NCI-H82 (cell line): ENCODE measurements around the gene ZFYVE21.

Experiments
- DNase-seq: peaks from one replicate; lab custom pipeline; 2025; lab: John Stamatoyannopoulos, UW

ZFYVE21 gene

DNA sequence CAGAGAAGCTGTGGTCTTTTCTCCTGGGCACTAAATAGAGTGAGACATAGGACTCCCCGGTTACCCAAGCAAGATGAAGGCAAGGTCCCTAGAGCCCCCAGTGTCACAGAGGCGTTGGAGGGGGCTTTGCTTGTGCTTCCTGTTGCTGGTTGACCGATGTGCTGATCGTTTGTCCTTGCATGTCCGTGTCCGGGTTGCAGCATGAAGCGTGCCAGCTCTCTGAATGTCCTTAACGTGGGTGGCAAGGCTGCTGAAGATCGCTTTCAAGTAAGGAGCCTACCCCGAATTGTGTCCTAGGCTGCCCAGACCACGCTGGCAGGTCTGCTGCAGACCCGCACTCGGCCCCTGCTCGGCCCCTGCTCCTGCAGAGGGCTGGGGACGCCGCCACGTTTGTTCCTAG lies 23.5 kb upstream of the ZFYVE21 start:
- no peak for DNase-seq

- DNase-seq = no peak
Observed at GRCh38 chr14:103692871-103693270, 22.7 kb upstream of the ZFYVE21 start.

DNA sequence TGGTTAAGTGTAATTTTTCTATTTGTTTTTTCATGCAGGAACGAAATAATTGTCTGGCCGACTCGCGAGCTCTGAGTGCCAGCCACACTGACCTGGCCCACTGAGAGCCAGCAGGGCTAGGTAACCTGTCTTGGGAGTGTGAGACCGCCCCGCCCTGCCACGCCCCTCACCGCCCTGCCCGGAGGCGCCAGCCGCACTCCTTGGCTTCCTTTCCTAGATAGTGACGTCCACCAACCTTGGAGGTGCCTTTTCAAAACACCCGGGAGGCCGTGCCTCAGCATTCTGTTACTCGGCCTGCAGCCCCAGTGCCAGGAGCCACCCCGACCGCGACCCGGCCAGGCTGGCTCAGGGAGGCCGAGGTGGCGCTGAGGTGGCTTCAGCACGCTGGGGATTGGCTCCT lies 22.1 kb upstream of the ZFYVE21 start:
- no peak for DNase-seq

GRCh38 chr14:103694572-103695026 lies 21.0 kb upstream of the ZFYVE21 start:
- DNase-seq = no peak

DNA sequence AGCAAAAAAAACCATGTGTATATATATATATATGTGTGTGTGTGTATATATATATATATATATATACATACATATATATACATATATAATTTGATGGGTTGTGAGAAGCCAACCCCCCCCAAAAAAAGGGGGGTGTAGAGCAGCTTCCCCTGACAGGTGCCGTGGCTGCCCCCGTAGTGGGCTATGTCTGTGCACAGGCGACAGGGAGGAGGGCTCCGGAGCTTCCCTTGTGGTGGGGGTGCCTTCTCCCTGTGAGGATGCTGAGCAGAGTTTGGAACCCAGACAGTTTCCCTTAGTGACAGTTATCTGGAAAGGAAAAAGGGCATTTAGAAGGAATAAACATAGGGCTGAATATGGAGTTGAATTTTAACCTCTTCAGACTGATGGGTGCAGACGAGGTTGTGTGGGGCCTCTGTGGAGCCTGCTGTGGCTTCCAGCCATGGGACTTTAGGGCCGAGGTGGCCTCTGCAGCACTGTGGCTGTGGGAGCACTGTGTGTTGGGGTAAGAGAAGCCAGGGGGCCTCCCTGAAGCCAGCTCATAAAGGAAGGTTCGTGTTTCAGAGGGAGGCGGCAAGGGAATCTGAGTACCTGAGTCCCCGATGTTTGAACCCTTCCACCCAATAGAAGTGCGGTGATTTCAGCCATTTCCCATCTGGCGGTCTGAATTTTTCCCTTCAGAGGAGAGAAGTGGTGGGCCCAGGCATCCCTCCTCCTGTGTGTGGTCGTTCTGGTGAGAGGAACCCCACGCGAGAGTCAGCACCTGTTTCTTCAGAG lies 20.1 kb upstream of the ZFYVE21 start:
- DNase-seq = no peak

DNA sequence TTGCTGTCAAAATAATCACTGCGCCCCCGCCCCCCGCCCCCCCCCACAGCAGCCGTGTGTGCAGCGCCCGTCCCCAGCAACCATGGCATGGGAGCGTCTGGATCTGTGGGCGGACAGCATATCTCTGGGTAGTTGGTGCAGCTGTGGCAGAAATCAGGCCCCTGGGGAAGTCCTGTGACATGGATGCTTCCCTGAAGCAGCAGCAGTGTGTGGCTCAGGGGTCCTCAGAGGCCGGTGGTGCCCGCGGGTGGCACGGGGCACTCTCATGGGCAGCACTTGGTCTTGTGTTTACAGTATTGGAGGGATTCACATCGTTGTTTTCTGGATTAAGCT lies 19.6 kb upstream of the ZFYVE21 start:
- no peak for DNase-seq

DNA sequence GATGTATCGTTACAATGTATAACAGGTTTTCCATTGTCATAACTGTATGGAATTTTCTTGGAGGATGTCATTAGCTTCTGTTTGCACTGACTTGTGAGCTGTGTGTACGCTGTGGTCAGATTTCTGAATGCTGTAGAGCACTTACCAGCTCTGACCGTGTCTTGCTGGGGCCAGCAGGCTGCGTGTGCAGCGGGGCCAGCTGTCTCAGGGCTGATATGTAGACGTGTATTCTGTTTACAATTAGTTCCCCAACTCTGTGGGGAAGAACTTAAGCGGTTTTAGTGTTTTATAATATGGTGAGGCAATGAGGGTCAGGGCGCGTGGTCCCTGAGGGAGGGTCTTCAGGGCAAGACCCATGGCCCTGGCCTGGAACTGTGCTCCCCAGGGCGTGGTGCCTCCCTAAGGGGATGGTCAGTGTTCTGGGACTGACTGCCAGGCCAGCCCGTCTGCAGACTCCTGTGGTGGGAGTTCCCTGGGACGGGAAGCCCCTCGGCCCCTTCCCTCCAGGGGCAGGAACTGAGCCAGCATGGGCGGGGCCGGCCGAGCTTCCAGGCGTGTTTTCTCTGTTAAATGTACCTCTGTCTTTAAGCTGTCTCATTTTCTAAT lies 19.0 kb upstream of the ZFYVE21 start:
- no peak for DNase-seq

DNA sequence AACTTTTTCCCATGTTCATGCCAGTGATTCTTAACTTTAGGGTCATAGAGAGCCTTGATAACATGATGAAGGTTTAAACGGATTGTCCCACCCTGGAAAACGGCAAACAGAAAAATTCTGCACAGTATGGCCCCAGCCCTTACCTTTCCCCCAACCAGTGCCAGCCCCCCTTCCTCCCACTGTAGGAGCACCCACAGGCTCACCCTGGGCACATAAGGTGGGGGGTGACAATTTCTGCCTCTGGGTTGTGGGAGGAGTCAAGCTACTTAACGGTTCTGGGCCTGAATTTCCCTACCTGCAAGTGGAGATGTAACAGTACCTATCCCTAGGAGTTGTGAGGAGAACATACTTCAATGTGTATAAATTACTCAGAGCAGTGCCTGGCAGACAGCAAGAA lies 18.4 kb upstream of the ZFYVE21 start:
- DNase-seq = no peak

DNA sequence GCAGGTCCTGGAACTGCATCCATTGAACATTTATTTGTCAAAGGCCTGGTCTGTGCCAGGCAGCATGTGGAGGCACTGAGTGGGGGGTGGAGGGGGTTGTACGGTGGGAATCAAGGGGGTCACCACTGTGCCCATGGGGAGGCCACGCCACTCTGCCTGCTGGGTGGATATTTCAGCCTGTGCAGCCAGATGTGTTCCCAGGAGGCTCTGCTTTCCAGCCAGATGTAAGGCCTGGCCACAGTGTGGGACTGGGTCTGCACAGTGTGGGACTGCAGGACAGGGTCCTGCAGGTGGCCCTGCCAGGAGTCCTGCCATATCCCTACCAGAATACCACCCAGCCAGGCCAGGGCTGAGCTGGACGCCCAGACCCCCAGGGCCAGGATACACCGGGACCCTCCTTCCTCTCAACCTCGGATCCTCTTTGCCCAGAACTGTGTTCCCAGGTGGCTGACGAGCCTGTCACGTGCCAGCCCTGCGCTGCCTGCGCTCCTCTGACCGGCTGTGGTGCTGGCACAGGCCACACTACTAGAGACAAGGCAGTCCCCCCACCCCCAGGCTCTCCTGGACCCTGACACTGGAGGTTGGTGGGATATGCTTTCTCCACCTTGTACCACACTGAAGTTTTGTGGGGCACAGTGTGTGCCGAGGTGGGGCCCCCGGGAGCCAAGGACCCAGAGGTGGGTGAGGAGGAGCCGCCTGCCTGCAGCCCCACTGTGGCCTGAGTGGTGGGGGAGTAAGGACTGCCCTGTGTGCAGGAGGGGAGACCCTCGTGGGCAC lies 17.8 kb upstream of the ZFYVE21 start:
- no peak for DNase-seq

- no peak for DNase-seq
Observed at GRCh38 chr14:103698380-103699260, 17.0 kb upstream of the ZFYVE21 start.

DNA sequence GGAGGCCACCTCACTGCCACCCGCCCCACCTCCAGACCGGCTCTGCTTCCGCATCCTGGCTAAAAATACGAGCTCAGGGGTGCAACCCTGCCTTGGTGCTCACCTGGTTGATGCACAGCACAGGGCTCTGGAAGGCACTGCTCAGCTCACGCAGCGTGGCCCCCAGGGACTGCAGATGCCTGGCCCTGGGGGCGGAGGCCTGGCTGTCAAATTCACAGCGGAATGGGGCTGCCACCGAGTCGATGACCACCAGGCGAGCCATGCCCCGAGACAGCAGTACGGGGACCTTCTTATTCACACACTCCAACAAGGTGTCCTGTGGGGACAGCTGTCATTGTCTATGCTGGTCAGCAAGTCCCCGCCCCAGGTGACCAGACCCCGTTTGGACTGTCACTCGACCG lies 16.3 kb upstream of the ZFYVE21 start:
- DNase-seq = no peak

DNA sequence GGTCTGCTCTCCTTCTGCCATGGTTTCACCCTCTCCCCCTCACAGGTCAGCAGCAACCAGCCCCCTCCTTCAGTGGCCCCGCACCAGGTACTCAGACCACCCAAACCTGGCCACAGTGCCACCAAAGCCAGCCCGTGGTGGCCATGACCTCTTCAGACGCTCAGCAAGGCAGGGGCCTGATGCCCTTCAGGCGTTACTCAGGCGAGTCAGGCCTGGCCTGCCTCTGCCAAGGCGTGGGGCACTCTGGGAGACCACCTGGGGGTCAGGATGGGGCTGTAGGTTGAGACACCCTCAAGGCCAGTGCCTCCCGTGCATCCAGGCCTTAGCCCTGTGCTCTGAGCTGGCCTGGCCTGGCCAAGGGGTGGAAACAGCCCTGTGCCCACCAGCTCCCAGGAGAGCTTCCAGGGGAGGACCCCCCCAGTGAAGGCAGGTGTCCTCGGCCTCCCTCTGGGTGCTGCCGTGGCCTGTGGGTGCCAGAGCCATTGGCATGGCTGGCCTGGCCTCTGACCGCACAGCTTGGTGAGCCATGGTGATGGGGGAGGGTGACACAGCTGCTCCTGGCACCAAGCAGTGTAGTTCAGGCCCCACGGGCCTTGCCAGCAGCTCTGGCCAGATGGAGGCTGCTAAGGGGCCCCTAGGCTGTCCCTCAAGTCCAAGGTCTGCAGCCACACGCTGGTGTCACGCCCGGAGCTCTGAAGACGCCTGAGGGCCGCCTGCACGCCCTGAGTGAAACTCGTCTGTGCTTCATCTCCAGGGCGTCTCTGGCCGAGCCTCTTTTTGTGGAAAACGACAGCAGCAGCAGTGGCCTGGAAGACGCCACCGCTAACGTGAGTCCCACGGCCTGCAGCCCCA lies 15.5 kb upstream of the ZFYVE21 start:
- no peak for DNase-seq

DNA sequence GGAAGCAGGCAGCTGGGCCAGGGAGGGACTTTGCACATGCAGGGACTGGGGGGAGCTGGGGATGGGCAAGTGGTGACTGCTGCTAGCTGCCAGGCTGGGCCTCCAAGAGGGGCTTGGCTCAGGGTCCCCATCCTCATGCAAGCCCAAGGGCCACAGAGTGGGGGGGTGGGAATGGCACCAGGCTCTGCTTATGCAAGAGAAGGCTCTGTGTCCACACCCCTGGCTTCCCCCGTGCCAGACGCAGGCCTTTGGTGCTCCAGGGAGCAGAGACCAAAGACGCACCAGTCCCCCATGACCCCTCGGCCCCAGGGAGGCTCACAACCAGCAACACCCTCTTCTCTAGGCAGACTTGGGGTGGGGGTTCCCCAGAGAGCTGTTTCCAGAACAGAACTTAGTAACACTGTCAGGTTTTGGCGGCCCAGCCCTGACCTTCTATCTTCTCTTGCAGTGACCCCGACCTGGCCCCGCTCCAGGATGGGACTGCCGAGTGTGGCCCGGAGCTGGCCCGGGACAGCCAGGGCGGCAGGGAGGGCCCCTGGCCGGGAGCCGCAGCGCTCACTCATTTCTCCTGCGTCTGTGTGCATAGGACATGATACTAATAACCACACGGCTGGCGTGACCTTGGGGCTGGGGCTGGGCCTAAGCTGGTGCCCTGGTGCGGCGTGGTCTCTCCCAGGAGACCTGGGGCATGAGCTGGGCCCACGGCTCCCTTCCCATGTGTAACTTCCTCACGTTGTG lies 14.7 kb upstream of the ZFYVE21 start:
- DNase-seq = no peak

DNA sequence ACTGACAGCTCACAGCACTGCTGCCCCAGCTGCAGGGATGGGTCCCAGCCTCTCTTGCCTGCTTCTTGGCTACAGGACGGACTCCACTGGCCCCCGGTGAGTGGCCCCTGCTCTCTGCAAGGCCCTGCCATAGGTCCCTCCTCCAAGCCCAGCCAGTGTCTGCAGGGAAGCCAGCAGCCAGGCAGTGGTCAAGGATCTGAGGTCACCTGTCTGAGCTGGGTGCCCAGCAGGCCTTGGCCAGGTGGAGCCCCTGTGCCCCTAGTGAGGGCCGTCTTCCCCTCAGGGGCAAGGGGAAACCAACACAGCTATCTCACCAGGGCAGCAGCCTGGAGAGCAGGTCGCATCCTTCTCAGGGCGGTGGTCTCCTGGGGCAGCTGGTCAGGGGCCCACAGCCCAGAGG lies 13.5 kb upstream of the ZFYVE21 start:
- DNase-seq = no peak

- DNase-seq = no peak
Observed at GRCh38 chr14:103702497-103703432, 12.8 kb upstream of the ZFYVE21 start.

DNA sequence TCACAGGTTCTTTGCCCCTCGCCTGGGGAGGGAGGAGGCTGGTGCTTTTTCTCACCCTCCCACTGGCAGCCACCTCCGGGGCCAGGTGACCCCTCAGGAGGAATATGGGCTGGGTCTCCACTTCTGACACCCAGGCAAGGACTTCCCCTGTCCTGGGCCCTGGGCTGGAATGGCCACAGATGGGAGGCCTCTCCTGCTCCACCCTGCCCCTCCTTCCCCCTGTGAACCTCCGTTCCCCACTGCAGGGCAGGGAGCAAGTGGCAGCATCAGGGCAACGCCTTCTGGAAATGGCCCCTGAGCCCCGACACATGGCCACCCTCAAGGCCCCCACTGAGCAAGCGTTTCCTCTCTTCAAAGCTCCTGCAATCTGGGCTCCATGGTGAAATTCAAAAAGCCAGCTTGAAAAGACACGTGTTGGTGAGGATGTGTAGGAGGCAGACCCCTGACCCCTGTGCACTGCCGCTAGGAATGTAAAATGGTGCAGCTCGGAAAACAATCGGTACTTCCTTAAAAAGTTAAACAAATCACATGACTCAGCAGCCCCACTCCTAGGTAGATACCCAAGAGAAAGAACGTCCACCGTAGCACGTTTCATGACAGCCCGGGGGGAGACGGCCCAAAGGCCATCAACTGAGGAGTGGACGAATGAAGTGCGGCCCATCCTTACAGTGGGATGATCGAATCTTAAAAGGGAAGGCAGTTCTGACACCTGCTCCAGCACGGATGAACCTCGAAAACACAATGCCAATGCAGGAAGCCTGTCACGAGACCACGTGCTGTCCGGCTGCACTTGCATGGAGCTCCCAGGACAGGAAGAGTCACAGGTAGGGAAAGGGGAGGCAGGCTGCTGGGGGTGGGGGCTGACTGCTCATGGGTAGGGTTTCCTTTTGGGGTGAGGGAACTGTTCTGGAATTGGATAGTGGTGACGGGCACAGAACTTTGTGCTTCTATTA lies 11.9 kb upstream of the ZFYVE21 start:
- no peak for DNase-seq

DNA sequence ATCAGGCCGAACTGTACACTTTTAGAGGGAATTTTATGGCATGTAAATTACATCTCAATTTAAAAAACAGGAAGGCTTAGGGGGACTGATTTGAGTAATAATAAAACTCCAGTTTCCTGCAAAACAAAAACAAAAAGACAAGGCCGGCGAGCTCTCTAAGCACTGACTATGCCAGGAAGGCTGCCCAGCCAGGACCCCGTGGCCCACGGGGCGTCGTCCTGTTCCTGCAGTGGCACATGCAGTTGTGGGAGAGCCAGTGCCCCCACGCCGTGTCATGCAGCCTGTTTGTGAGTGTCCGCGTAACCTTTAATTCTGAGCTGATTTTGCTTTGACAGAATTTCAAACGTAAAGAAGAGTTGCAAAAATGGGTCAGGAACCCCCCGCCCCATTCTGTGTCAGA lies 10.9 kb upstream of the ZFYVE21 start:
- no peak for DNase-seq

- no peak for DNase-seq
Observed at GRCh38 chr14:103705118-103705503, 10.5 kb upstream of the ZFYVE21 start.
